GM10248 (cell line): Measurements from ENCODE around the gene SPSB1.

ENCODE experiments used
- CTCF ChIA-PET: fragments of 300-600 bp; sonication (Branson Sonifier 250); formaldehyde crosslinking; extraction: SDS; loops from one replicate; lab custom pipeline; 2021; ENCODE audit warnings: antibody characterized with exemption; lab: Yijun Ruan, JAX
- POLR2A ChIA-PET: fragments of 350-650 bp; sonication (Branson Sonifier 250); formaldehyde crosslinking; extraction: SDS; loops from one replicate; lab custom pipeline; 2020; ENCODE audit warnings: antibody characterized with exemption; lab: Yijun Ruan, JAX
- DNase-seq: peaks from one replicate; pipeline ENCODE4 v3.0.0; 2012; ENCODE audit errors: extremely low spot score
- TF ChIP-seq, protein P1 (sequence below): IDR thresholded peaks from 2 replicates; pipeline ENCODE4 v1.5.1; 2012; ENCODE audit warnings: mild to moderate bottlenecking, low read depth; ENCODE audit errors: extremely low read depth, missing control alignments, control extremely low read depth

The SPSB1 gene

DNA sequence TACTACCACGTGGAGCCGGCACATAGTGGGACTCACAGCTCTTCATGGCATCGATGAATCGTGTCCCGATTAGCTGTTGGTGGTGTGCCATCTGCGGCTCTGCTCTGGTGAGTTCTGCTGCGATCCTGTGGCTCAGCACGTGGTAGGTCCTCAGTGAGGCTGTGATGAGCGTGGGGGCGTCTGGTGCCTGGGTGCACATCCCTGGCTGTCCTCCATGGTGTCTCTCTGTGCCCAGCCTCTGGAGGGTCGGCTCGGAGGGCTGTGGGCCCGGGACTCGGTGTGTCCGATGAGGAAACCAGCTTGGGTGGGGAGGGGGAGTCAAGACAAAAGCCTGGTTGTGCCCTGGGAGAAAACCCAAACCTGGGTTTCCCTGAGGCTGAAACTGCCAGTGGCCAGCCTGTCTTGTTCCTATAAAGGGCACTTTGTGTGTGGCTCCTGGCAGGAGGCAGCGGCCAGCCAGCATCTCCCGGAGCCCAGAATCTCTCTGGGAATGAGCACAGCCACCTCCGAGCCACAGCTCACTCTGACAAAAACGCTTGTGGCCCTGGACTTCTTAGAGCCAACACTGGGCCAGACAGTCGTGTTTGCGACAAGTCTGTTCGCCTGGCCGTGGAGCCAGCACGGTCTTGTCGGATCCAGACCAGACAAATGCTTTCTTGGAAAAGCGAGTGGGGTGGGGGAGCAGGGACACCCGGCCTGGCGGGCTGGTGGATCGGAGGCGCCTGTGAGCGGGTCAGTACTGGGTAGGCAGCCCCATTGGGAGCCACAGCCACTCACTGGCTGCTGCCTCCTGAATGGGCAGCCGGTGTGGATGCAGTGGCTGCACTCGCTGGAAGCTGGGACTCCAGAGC, 31.8 kb downstream of the SPSB1 start:
- no peak for DNase-seq
- CTCF ChIA-PET: interaction anchor here (1.3 to 1.7 kb wide), 2 partner anchors 23 to 35 kb away, joined by 4 read pairs; no protein-coding TSS in a partner anchor
- TF ChIP-seq, protein P1, sequence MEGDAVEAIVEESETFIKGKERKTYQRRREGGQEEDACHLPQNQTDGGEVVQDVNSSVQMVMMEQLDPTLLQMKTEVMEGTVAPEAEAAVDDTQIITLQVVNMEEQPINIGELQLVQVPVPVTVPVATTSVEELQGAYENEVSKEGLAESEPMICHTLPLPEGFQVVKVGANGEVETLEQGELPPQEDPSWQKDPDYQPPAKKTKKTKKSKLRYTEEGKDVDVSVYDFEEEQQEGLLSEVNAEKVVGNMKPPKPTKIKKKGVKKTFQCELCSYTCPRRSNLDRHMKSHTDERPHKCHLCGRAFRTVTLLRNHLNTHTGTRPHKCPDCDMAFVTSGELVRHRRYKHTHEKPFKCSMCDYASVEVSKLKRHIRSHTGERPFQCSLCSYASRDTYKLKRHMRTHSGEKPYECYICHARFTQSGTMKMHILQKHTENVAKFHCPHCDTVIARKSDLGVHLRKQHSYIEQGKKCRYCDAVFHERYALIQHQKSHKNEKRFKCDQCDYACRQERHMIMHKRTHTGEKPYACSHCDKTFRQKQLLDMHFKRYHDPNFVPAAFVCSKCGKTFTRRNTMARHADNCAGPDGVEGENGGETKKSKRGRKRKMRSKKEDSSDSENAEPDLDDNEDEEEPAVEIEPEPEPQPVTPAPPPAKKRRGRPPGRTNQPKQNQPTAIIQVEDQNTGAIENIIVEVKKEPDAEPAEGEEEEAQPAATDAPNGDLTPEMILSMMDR: no peak
- POLR2A ChIA-PET: no interaction called here

DNA sequence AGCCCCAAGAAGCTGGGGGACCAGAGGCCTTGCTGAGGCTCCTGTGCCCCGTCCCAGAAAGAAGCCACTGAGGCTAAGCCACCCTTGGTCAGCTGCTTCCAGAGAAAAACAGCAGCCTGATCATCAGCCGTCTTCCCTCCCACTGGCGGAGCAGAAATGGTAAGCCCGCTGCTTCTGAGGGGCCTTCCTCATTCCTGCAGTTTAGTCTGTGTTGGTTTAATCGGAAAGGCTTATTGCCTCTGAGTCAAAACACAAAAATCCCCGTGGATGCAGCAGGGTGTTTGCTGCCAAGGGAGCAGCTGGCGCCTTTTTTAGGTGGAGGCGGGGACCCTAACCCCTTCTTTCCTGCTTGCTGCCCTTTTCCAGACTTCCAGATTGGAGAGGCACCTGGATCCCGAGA, 33.9 kb downstream of the SPSB1 start:
- TF ChIP-seq, protein P1: no peak
- ChIA-PET POLR2A (no interaction called here), CTCF (interaction anchor here (1.4 kb wide), 1 partner anchor 13 kb away, joined by 3 read pairs; no protein-coding TSS in a partner anchor)
- no peak for DNase-seq

DNA sequence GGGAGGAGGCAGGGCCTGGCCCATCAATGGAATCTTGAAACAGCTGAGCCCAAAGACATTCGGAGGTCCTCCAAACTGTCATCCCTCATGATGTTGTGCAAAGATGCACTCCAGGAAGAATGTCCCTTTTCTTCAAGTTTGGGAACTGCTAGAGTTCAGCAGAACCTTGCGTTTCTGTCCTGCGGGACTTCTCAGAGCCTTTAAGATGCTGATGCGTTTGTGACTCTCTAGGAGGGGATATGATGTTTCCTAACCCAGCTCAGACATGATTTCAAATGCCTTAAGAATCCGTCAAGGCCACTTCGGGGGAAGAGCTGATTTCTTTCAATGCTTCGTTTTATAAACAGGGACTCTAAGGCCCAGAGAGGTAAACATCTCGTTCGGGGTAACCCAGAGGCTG, 35.5 kb downstream of the SPSB1 start:
- CTCF ChIA-PET: interaction anchor here (1.5 kb wide), 1 partner anchor 128 kb away, joined by 3 read pairs; no protein-coding TSS in a partner anchor
- TF ChIP-seq, protein P1: no peak
- POLR2A ChIA-PET: no interaction called here
- DNase-seq: no peak

DNA sequence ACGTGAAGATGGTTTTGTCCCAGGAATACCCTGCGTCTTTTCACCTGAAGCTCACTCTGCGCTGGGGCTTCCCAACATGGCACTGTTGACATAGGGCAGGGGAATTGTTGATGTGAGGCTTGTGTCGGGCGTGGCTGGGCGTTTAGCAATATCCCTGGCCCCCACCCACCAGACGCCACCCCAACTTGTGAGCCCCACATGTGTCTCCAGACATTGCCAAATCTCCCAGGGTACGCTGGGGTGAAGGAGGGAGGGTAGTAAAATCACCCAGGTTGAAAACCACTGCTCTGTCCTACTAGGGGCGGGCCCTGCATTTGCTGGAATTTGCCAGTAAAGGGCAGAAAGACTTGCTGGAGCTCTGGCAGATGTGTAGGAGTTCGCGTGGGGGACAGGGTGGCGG, 36.0 kb downstream of the SPSB1 start:
- DNase-seq: no peak
- ChIA-PET POLR2A (no interaction called here), CTCF (interaction anchor here (1.5 kb wide), 1 partner anchor 127 kb away, joined by 3 read pairs; no protein-coding TSS in a partner anchor)
- TF ChIP-seq, protein P1: no peak

DNA sequence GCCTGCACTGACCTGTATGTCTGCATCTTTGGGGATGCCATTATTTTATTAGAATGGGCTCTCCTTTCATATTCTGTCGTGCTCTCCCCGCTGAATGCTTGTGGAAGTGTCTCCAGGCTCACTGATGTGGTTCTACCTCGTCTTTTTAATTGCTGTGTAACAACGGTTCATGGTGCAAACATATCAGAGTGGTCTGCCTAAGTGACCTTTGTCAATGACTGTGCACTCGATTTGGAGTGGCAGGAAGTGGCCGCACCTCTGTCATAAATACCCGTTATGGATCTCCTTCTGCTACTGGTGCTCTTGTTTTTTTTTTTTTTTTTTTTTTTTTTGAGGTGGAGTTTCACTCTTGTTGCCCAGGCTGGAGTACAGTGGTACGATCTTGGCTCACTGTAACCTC, 38.3 kb downstream of the SPSB1 start:
- ChIA-PET POLR2A (no interaction called here), CTCF (no interaction called here)
- TF ChIP-seq, protein P1: no peak
- no peak for DNase-seq

DNA sequence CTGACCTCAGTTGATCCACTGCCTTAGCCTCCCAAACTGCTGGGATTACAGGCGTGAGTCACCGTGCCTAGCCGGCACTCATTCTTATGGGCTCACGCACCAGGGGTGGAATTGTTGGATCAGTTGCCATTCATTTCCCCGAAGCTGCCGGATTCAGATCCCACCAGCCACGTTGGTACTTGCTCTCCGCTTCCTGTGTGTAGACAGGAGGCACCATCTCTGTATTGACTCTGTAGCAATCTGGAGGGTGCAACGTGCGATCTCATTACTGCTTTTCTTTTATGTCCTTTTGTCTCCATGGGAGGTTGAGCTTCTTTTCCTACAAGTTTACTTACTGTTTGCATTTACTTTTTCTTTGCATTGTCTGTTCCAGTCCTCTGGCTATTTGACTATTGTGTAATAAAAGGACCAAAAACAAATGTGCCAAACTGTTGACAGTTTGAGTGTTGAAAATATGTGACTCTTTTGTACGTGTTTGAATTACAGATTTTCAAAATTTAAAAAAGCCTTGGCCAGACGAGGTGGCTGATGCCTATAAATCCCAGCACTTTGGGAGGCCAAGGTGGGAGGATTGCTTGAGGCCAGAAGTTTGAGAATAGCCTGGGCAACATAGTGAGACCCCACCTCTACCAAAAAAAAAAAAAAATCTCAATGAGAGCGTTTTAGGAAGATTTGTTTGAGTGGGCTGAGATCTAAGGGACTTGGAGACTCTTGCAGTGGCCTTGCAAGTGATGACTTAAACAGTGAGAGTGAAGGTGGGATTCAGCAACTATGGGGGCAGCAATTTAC, 39.1 kb downstream of the SPSB1 start:
- TF ChIP-seq, protein P1: no peak
- no peak for DNase-seq
- ChIA-PET POLR2A (interaction anchor here (0.6 kb wide), 1 partner anchor 40 kb away, joined by 3 read pairs; no protein-coding TSS in a partner anchor), CTCF (no interaction called here)
